ENCODE measurements around the gene FYN.

GRCh38 chr6:111672761-111673450 lies 200.3 kb downstream of the FYN start:
- TF ChIP-seq SUZ12 (IDR thresholded peaks at IDR 0.05): no peak
- no peak for TF ChIP-seq PKNOX1 (IDR thresholded peaks at IDR 0.05)
- no peak for TF ChIP-seq TARDBP (IDR thresholded peaks at IDR 0.05)
- no peak for TF ChIP-seq SP1 (IDR thresholded peaks at IDR 0.05)
- TF ChIP-seq FOXM1 (IDR thresholded peaks at IDR 0.05; ENCODE audit: borderline replicate concordance): no peak
- TF ChIP-seq FOXK2 (IDR thresholded peaks at IDR 0.05): no peak
- TF ChIP-seq ZNF384 (IDR thresholded peaks at IDR 0.05): no peak
- TF ChIP-seq NFRKB (IDR thresholded peaks at IDR 0.05): no peak
- TF ChIP-seq BHLHE40 (IDR thresholded peaks at IDR 0.05; ENCODE audit: borderline replicate concordance): no peak
- no peak for TF ChIP-seq ARNT (IDR thresholded peaks at IDR 0.05)
- no peak for TF ChIP-seq CTBP1 (IDR thresholded peaks at IDR 0.05; ENCODE audit: borderline replicate concordance)
- no peak for TF ChIP-seq LEF1 (IDR thresholded peaks at IDR 0.05; ENCODE audit: borderline replicate concordance)
- no peak for TF ChIP-seq FOXA1 (IDR thresholded peaks at IDR 0.05)
